ENCODE data around the gene HSPBP1. TPM values are rescaled to one million over a fixed set of nuclear protein-coding genes. Genes with fewer than 3 reads are reported as not detected.
"Not testable (repeated sequence)": the region's sequence is repeated elsewhere in the genome, so short reads cannot be mapped to it uniquely, and the experiment has no call there.

HSPBP1 gene
- total RNA-seq, 2 donors from 2014 or later: 29.0 to 82.3 TPM

GRCh38 chr19:55227241-55228014 lies 52.5 kb downstream of the HSPBP1 start:
- intact Hi-C loops (cut with DNase I): no loop called here
- H3K4me1 ChIP-seq: no peaks in the 10 kb centered on the region
- DNase-seq: no peak
- TF ChIP-seq, protein P1, sequence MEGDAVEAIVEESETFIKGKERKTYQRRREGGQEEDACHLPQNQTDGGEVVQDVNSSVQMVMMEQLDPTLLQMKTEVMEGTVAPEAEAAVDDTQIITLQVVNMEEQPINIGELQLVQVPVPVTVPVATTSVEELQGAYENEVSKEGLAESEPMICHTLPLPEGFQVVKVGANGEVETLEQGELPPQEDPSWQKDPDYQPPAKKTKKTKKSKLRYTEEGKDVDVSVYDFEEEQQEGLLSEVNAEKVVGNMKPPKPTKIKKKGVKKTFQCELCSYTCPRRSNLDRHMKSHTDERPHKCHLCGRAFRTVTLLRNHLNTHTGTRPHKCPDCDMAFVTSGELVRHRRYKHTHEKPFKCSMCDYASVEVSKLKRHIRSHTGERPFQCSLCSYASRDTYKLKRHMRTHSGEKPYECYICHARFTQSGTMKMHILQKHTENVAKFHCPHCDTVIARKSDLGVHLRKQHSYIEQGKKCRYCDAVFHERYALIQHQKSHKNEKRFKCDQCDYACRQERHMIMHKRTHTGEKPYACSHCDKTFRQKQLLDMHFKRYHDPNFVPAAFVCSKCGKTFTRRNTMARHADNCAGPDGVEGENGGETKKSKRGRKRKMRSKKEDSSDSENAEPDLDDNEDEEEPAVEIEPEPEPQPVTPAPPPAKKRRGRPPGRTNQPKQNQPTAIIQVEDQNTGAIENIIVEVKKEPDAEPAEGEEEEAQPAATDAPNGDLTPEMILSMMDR (IDR thresholded peaks at IDR 0.05): no peak
- H3K9ac ChIP-seq (ENCODE audit: low read depth in 2 of 2, low read length in 2 of 2): no peak overlapping the region
- no peaks in the 10 kb centered on the region for H3K27me3 ChIP-seq
- H3K4me3 ChIP-seq: no peak overlapping the region
- H3K36me3 ChIP-seq: peaks cover 13% of the 10 kb centered on the region
- H3K9me3 ChIP-seq: no peaks in the 10 kb centered on the region
- H3K27ac ChIP-seq: no peak overlapping the region

- no peak overlapping the region for H3K27ac ChIP-seq
- H3K27me3 ChIP-seq: no peaks in the 10 kb centered on the region
- intact Hi-C loops (cut with DNase I): no loop called here
- H3K9me3 ChIP-seq: no peaks in the 10 kb centered on the region
- no peak overlapping the region for H3K4me3 ChIP-seq
- no peaks in the 10 kb centered on the region for H3K4me1 ChIP-seq
- no peak overlapping the region for H3K9ac ChIP-seq (ENCODE audit: low read depth in 2 of 2, low read length in 2 of 2)
- DNase-seq: no peak
- TF ChIP-seq, protein P1 (IDR thresholded peaks at IDR 0.05): no peak
- H3K36me3 ChIP-seq: peaks cover 13% of the 10 kb centered on the region
These were observed 53.1 kb downstream of the HSPBP1 start for GRCh38 chr19:55226788-55227187.

DNA sequence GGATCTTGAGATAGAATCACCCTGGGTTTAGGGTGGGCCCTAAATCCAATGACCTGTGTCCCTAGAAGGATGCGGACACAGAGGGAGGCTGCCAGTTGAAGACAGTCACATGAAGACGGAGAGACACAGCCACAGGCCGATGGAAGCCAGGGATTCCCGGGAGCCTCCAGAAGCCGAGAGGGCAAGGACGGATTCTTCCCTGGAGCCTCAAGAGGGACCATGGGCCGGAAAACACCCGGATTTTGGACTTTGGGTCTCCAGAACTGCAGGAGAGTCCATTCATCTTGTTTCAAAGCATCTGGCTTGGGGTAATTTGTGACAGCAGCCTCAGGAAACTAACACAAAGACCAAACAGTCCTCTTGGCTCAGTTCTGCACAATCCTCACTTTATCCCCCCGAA lies 53.6 kb downstream of the HSPBP1 start:
- Histone ChIP-seq H3K4me1 (no peaks in the 10 kb centered on the region), H3K27ac (no peak overlapping the region), H3K36me3 (peaks cover 10% of the 10 kb centered on the region), H3K9ac (ENCODE audit: low read depth in 2 of 2, low read length in 2 of 2) (no peak overlapping the region), H3K27me3 (no peaks in the 10 kb centered on the region), H3K9me3 (no peaks in the 10 kb centered on the region), H3K4me3 (no peak overlapping the region)
- no peak for DNase-seq
- intact Hi-C loops (cut with DNase I): no loop called here
- TF ChIP-seq, protein P1 (IDR thresholded peaks at IDR 0.05): no peak

DNA sequence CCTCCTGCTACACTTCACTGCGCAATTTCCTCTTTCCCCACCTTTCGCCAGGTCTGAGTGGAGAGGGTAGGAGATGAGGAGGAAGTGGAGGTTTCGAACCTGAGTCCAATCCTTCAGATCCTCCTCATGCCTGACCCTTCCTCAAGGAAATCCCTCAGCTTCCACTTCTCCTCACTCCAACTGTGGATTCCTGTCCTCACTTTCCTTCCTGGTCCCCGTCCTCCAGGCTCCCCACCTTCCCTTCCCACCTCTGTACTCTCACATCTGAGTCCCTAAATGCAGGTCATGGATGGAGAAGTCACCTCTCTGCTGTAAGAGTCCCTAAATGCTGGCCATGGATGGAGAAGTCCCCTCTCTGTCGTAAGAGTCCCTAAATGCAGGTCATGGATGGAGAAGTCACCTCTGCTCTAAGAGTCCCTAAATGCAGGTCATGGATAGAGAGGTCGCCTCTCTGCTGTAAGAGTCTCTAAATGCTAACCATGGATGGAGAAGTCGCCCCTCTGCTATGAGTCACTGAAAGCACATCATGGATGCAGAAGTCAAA lies 54.4 kb downstream of the HSPBP1 start:
- H3K36me3 ChIP-seq: peaks cover 2% of the 10 kb centered on the region
- intact Hi-C loops (cut with DNase I): no loop called here
- DNase-seq: no peak
- no peaks in the 10 kb centered on the region for H3K9me3 ChIP-seq
- H3K27me3 ChIP-seq: no peaks in the 10 kb centered on the region
- no peak overlapping the region for H3K27ac ChIP-seq
- no peaks in the 10 kb centered on the region for H3K4me1 ChIP-seq
- H3K9ac ChIP-seq (ENCODE audit: low read depth in 2 of 2, low read length in 2 of 2): no peak overlapping the region
- no peak overlapping the region for H3K4me3 ChIP-seq
- TF ChIP-seq, protein P1 (IDR thresholded peaks at IDR 0.05): no peak

- H3K9me3 ChIP-seq; H3K27ac ChIP-seq; H3K4me3 ChIP-seq; H3K9ac ChIP-seq (ENCODE audit: low read depth in 2 of 2, low read length in 2 of 2); H3K36me3 ChIP-seq; intact Hi-C loops (cut with DNase I); DNase-seq; H3K27me3 ChIP-seq; H3K4me1 ChIP-seq: not testable (repeated sequence)
These were observed 55.1 kb downstream of the HSPBP1 start for GRCh38 chr19:55224679-55225414.
